GM19463 (cell line): ENCODE measurements around the gene SLC25A42.
"Not testable (repeated sequence)": the region's sequence is repeated elsewhere in the genome, so short reads cannot be mapped to it uniquely, and the experiment has no call there.

Experiments used
- ATAC-seq: cut with Tn5 transposase; IDR thresholded peaks from one replicate; pipeline ENCODE4 v1.9.1; 2021; ENCODE audit warnings: mild to moderate bottlenecking, moderate library complexity; ENCODE audit not compliant: unreplicated experiment

SLC25A42 gene

GRCh38 chr19:19102566-19102965 lies 38.8 kb downstream of the SLC25A42 start:
- ATAC-seq, result not testable (repeated sequence)

GRCh38 chr19:19103167-19103566 lies 39.4 kb downstream of the SLC25A42 start:
- no peak for ATAC-seq

GRCh38 chr19:19105365-19106055 lies 41.7 kb downstream of the SLC25A42 start:
- ATAC-seq, result no peak

GRCh38 chr19:19106056-19106551 lies 42.3 kb downstream of the SLC25A42 start:
- ATAC-seq, result no peak

- ATAC-seq, result not testable (repeated sequence)
Measured at GRCh38 chr19:19106938-19107337, 43.1 kb downstream of the SLC25A42 start.

GRCh38 chr19:19107654-19108053 lies 43.9 kb downstream of the SLC25A42 start:
- ATAC-seq, result no peak

GRCh38 chr19:19109601-19110000 lies 45.8 kb downstream of the SLC25A42 start:
- ATAC-seq, result no peak

GRCh38 chr19:19110410-19111135 lies 46.8 kb downstream of the SLC25A42 start:
- ATAC-seq, result no peak

- ATAC-seq, result no peak
Measured at GRCh38 chr19:19111136-19111835, 47.5 kb downstream of the SLC25A42 start.

GRCh38 chr19:19111967-19112580 lies 48.3 kb downstream of the SLC25A42 start:
- ATAC-seq, result no peak

GRCh38 chr19:19113040-19113626 lies 49.3 kb downstream of the SLC25A42 start:
- no peak for ATAC-seq

GRCh38 chr19:19115954-19116353 lies 52.2 kb downstream of the SLC25A42 start:
- ATAC-seq, result no peak

- ATAC-seq, result no peak
Measured at GRCh38 chr19:19119325-19120237, 55.8 kb downstream of the SLC25A42 start.

GRCh38 chr19:19120308-19121231 lies 56.8 kb downstream of the SLC25A42 start:
- ATAC-seq, result no peak

GRCh38 chr19:19121371-19121770 lies 57.6 kb downstream of the SLC25A42 start:
- no peak for ATAC-seq

- no peak for ATAC-seq
Measured at GRCh38 chr19:19122902-19123301, 59.1 kb downstream of the SLC25A42 start.

GRCh38 chr19:19123386-19123785 lies 59.6 kb downstream of the SLC25A42 start:
- ATAC-seq, result no peak

- no peak for ATAC-seq
Measured at GRCh38 chr19:19126102-19126501, 62.3 kb downstream of the SLC25A42 start.

GRCh38 chr19:19131989-19132388 lies 68.2 kb downstream of the SLC25A42 start:
- ATAC-seq, result no peak
